AG09309 (cell line): Measurements from ENCODE around the gene TMCO4.
A peak's percentile ranks its signal among the peaks of the same experiment; 100 is the strongest.

Experiments
- DNase-seq: peaks from one replicate; pipeline ENCODE4 v3.0.0-alpha.2; 2010; ENCODE audit warnings: low read depth
- H3K4me3 ChIP-seq: 2 replicates; pipeline ENCODE4 v1.5.1; 2011; ENCODE audit warnings: mild to moderate bottlenecking, low read depth, low read length, moderate library complexity; ENCODE audit not compliant: control insufficient read depth
- CTCF ChIP-seq: IDR thresholded peaks from 2 replicates; pipeline ENCODE4 v1.5.1; 2011; ENCODE audit warnings: mild to moderate bottlenecking, low read depth, low read length, inconsistent platforms; ENCODE audit not compliant: insufficient read depth, control insufficient read depth; ENCODE audit errors: missing control alignments

The TMCO4 gene

GRCh38 chr1:19743180-19743579 lies 56.5 kb downstream of the TMCO4 start:
- H3K4me3 ChIP-seq = no peak overlapping the region
- no peak for DNase-seq
- TF ChIP-seq CTCF = no peak

- no peak for DNase-seq
- no peak for TF ChIP-seq CTCF
- H3K4me3 ChIP-seq = no peak overlapping the region
Measured at GRCh38 chr1:19739628-19740027, 60.1 kb downstream of the TMCO4 start.

- no peak for DNase-seq
- TF ChIP-seq CTCF = no peak
- H3K4me3 ChIP-seq = no peak overlapping the region
Measured at GRCh38 chr1:19738669-19739068, 61.0 kb downstream of the TMCO4 start.

GRCh38 chr1:19738076-19738475 lies 61.6 kb downstream of the TMCO4 start:
- DNase-seq = no peak
- no peak overlapping the region for H3K4me3 ChIP-seq
- TF ChIP-seq CTCF = no peak

- H3K4me3 ChIP-seq = no peak overlapping the region
- no peak for DNase-seq
- peak; percentile 35 for TF ChIP-seq CTCF
Measured at GRCh38 chr1:19737104-19737825, 62.5 kb downstream of the TMCO4 start.

- no peak for TF ChIP-seq CTCF
- DNase-seq = peak; percentile 98
- no peak overlapping the region for H3K4me3 ChIP-seq
Measured at GRCh38 chr1:19735440-19736127, 64.1 kb downstream of the TMCO4 start.

GRCh38 chr1:19734472-19734999 lies 65.2 kb downstream of the TMCO4 start:
- DNase-seq = no peak
- no peak for TF ChIP-seq CTCF
- H3K4me3 ChIP-seq = no peak overlapping the region
